AG04450 (cell line): ENCODE data around the gene PPP1R14C. TPM values are rescaled to one million over a fixed set of nuclear protein-coding genes. Genes with fewer than 3 reads are reported as not detected.

Experiments
- CTCF ChIA-PET: fragments of 300-600, 350-600 bp; formaldehyde crosslinking; extraction: SDS; loops from one replicate; lab custom pipeline; 2022; ENCODE audit warnings: antibody characterized with exemption, inconsistent platforms; lab: Charles Lee
- POLR2A ChIA-PET: fragments of 350-600 bp; formaldehyde crosslinking; extraction: SDS; loops from one replicate; lab custom pipeline; 2021; ENCODE audit warnings: antibody characterized with exemption, inconsistent platforms; lab: Yijun Ruan, JAX
- DNase-seq: peaks from one replicate; pipeline ENCODE4 v3.0.0-alpha.2; 2011; ENCODE audit warnings: low read depth, low spot score
- H3K27ac ChIP-seq: one replicate; pipeline ENCODE4 v1.5.1; 2012; ENCODE audit warnings: low read depth, low read length, control low read depth
- H3K27me3 ChIP-seq: one replicate; pipeline ENCODE4 v1.6.0; 2012; ENCODE audit warnings: low read length; ENCODE audit not compliant: control insufficient read depth, insufficient read depth
- H3K4me3 ChIP-seq: 2 replicates; pipeline ENCODE4 v1.5.1; 2011; ENCODE audit warnings: mild to moderate bottlenecking, low read depth, low read length, control low read depth
- H3K9me3 ChIP-seq: 2 replicates; pipeline ENCODE4 v1.5.1; 2012; ENCODE audit warnings: low read length; ENCODE audit not compliant: control insufficient read depth, insufficient read depth
- polyA plus RNA-seq: library from polyadenylated mRNA; depleted of rRNA; stranded (reverse); fragments of >200 nt; gene quantifications from 2 replicates; pipeline ENCODE4 v1.2.3, GENCODE V29; 2011
- TF ChIP-seq, protein P1 (sequence below): IDR thresholded peaks from 2 replicates; pipeline ENCODE4 v1.5.1; 2011; ENCODE audit warnings: low read depth, low read length, control low read depth, inconsistent platforms

Gene PPP1R14C
- polyA plus RNA-seq, 1 experiment: not detected

DNA sequence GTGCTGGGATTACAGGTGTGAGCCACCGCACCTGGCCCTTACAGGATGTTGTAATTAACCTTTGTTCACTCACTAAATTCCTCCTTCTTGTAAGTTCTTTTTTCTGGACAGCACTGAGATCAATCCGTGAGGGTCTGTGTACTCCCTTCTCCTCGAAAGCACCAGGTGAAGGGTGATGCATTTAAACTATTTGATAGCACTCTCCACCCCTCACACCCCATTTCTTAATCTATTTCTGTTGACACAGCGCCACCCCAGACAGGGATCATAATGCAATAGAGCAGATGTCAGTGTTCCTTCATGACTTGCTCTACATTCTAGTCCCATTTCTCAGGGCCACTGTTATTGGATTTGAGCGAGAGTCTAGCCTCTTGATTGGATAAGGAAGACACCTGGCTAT lies 46.3 kb downstream of the PPP1R14C start:
- TF ChIP-seq, protein P1, sequence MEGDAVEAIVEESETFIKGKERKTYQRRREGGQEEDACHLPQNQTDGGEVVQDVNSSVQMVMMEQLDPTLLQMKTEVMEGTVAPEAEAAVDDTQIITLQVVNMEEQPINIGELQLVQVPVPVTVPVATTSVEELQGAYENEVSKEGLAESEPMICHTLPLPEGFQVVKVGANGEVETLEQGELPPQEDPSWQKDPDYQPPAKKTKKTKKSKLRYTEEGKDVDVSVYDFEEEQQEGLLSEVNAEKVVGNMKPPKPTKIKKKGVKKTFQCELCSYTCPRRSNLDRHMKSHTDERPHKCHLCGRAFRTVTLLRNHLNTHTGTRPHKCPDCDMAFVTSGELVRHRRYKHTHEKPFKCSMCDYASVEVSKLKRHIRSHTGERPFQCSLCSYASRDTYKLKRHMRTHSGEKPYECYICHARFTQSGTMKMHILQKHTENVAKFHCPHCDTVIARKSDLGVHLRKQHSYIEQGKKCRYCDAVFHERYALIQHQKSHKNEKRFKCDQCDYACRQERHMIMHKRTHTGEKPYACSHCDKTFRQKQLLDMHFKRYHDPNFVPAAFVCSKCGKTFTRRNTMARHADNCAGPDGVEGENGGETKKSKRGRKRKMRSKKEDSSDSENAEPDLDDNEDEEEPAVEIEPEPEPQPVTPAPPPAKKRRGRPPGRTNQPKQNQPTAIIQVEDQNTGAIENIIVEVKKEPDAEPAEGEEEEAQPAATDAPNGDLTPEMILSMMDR: no peak
- POLR2A ChIA-PET: no interaction called here
- DNase-seq: no peak
- Histone ChIP-seq H3K4me3 (no peak overlapping the region), H3K9me3 (no peaks in the 10 kb centered on the region), H3K27ac (no peak overlapping the region), H3K27me3 (no peaks in the 10 kb centered on the region)
- CTCF ChIA-PET: no interaction called here

DNA sequence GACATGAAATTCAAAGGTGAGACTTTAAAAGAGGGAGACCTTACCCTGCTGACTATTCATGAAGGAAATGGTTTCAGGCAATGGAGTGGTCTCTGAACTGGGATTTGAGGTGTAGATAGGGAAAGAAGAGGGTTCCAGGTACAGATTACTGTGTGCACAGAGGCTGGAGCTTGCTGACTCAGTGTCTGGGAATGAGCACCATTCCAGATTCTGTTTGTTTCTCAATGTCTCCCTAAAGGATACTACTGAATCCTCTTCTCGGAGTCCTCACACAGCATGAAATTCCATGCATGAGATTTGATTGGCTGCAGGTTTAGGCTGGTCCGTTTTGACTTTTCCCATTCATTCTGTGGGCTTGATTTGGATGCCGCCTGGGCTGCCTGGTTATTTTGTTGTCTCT lies 49.0 kb downstream of the PPP1R14C start:
- DNase-seq: no peak
- POLR2A ChIA-PET: no interaction called here
- CTCF ChIA-PET: no interaction called here
- TF ChIP-seq, protein P1: no peak
- H3K4me3 ChIP-seq: no peak overlapping the region
- no peaks in the 10 kb centered on the region for H3K9me3 ChIP-seq
- H3K27me3 ChIP-seq: no peaks in the 10 kb centered on the region
- H3K27ac ChIP-seq: no peak overlapping the region

GRCh38 chr6:150194195-150194594 lies 51.4 kb downstream of the PPP1R14C start:
- H3K27ac ChIP-seq: no peak overlapping the region
- POLR2A ChIA-PET: no interaction called here
- no peak overlapping the region for H3K4me3 ChIP-seq
- CTCF ChIA-PET: no interaction called here
- peaks cover 3% of the 10 kb centered on the region for H3K27me3 ChIP-seq
- no peaks in the 10 kb centered on the region for H3K9me3 ChIP-seq
- TF ChIP-seq, protein P1: no peak
- no peak for DNase-seq

GRCh38 chr6:150195996-150196417 lies 53.2 kb downstream of the PPP1R14C start:
- H3K27me3 ChIP-seq: peaks cover 3% of the 10 kb centered on the region
- ChIA-PET POLR2A (no interaction called here), CTCF (interaction anchor here (1.3 kb wide), 1 partner anchor 115 kb away, joined by 3 read pairs; no protein-coding TSS in a partner anchor)
- H3K9me3 ChIP-seq: no peaks in the 10 kb centered on the region
- no peak overlapping the region for H3K27ac ChIP-seq
- TF ChIP-seq, protein P1: no peak
- H3K4me3 ChIP-seq: no peak overlapping the region
- DNase-seq: no peak

GRCh38 chr6:150196942-150197745 lies 54.3 kb downstream of the PPP1R14C start:
- peaks cover 4% of the 10 kb centered on the region for H3K27me3 ChIP-seq
- no peaks in the 10 kb centered on the region for H3K9me3 ChIP-seq
- no peak overlapping the region for H3K4me3 ChIP-seq
- H3K27ac ChIP-seq: no peak overlapping the region
- TF ChIP-seq, protein P1: no peak
- CTCF ChIA-PET: no interaction called here
- POLR2A ChIA-PET: interaction anchor here (0.5 kb wide), 1 partner anchor 126 kb away, joined by 4 read pairs; no protein-coding TSS in a partner anchor
- no peak for DNase-seq
